ENCODE results near the gene CD22.

CD22 gene

GRCh38 chr19:35295792-35296462 is 33.1 kb upstream of the CD22 start:
- no peak for DNase-seq (ENCODE audit: low read depth)

GRCh38 chr19:35296644-35297514 is 32.1 kb upstream of the CD22 start:
- DNase-seq (ENCODE audit: low read depth): no peak

- no peak for DNase-seq (ENCODE audit: low read depth)
These were observed 31.5 kb upstream of the CD22 start for GRCh38 chr19:35297515-35297848.

GRCh38 chr19:35297922-35298321 is 31.1 kb upstream of the CD22 start:
- no peak for DNase-seq (ENCODE audit: low read depth)

GRCh38 chr19:35298561-35298972 is 30.4 kb upstream of the CD22 start:
- no peak for DNase-seq (ENCODE audit: low read depth)

GRCh38 chr19:35299523-35300338 is 29.3 kb upstream of the CD22 start:
- DNase-seq (ENCODE audit: low read depth): no peak

GRCh38 chr19:35300339-35300649 is 28.7 kb upstream of the CD22 start:
- no peak for DNase-seq (ENCODE audit: low read depth)

GRCh38 chr19:35301961-35302360 is 27.0 kb upstream of the CD22 start:
- DNase-seq (ENCODE audit: low read depth): no peak

GRCh38 chr19:35302446-35302845 is 26.5 kb upstream of the CD22 start:
- DNase-seq (ENCODE audit: low read depth): no peak

GRCh38 chr19:35303357-35303915 is 25.6 kb upstream of the CD22 start:
- DNase-seq (ENCODE audit: low read depth): no peak

- DNase-seq (ENCODE audit: low read depth): no peak
These were observed 25.0 kb upstream of the CD22 start for GRCh38 chr19:35304036-35304435.

GRCh38 chr19:35305181-35305580 is 23.8 kb upstream of the CD22 start:
- DNase-seq (ENCODE audit: low read depth): no peak

- no peak for DNase-seq (ENCODE audit: low read depth)
These were observed 22.3 kb upstream of the CD22 start for GRCh38 chr19:35306473-35307246.

GRCh38 chr19:35307931-35308330 is 21.1 kb upstream of the CD22 start:
- DNase-seq (ENCODE audit: low read depth): no peak

GRCh38 chr19:35308910-35309309 is 20.1 kb upstream of the CD22 start:
- DNase-seq (ENCODE audit: low read depth): no peak

- no peak for DNase-seq (ENCODE audit: low read depth)
These were observed 19.3 kb upstream of the CD22 start for GRCh38 chr19:35309481-35310279.

- DNase-seq (ENCODE audit: low read depth): no peak
These were observed 18.7 kb upstream of the CD22 start for GRCh38 chr19:35310331-35310730.

- no peak for DNase-seq (ENCODE audit: low read depth)
These were observed 18.0 kb upstream of the CD22 start for GRCh38 chr19:35310811-35311465.

GRCh38 chr19:35311901-35312665 is 16.9 kb upstream of the CD22 start:
- no peak for DNase-seq (ENCODE audit: low read depth)

GRCh38 chr19:35313587-35313986 is 15.4 kb upstream of the CD22 start:
- no peak for DNase-seq (ENCODE audit: low read depth)
